NT2/D1 (cell line): Measurements from ENCODE around the gene SEL1L3.

Source experiments
- DNase-seq: peaks from one replicate; pipeline ENCODE4 v3.0.0-alpha.2; 2011; ENCODE audit warnings: low read depth, low spot score
- H3K27me3 ChIP-seq: 2 replicates; pipeline ENCODE4 v1.6.0; 2011; ENCODE audit warnings: mild to moderate bottlenecking; ENCODE audit not compliant: insufficient read length, insufficient read depth
- H3K36me3 ChIP-seq: 2 replicates; pipeline ENCODE4 v1.6.1; 2011; ENCODE audit warnings: mild to moderate bottlenecking, low read length, mixed read lengths; ENCODE audit not compliant: insufficient read depth, insufficient read length
- H3K4me1 ChIP-seq: 2 replicates; pipeline ENCODE4 v1.5.1; 2011; ENCODE audit not compliant: insufficient read depth, insufficient read length
- H3K4me3 ChIP-seq: 2 replicates; pipeline ENCODE4 v1.5.1; 2011; ENCODE audit warnings: low read depth; ENCODE audit not compliant: insufficient read length
- H3K9ac ChIP-seq: 2 replicates; pipeline ENCODE4 v1.6.0; 2011; ENCODE audit warnings: low read depth; ENCODE audit not compliant: insufficient read length
- H3K9me3 ChIP-seq: 2 replicates; pipeline ENCODE4 v1.5.1; 2011; ENCODE audit warnings: mild to moderate bottlenecking, low read length; ENCODE audit not compliant: insufficient read depth
- SUZ12 ChIP-seq: IDR thresholded peaks from 2 replicates; pipeline ENCODE4 v1.6.1; 2011; ENCODE audit not compliant: insufficient read length, insufficient read depth; ENCODE audit errors: extremely low read depth
- YY1 ChIP-seq: IDR thresholded peaks from 2 replicates; pipeline ENCODE4 v1.6.1; 2011; ENCODE audit not compliant: insufficient read length, insufficient read depth
- ZNF274 ChIP-seq: IDR thresholded peaks from 2 replicates; pipeline ENCODE4 v1.6.1; 2011; ENCODE audit warnings: mild to moderate bottlenecking, low read depth, low read length

SEL1L3 gene

DNA sequence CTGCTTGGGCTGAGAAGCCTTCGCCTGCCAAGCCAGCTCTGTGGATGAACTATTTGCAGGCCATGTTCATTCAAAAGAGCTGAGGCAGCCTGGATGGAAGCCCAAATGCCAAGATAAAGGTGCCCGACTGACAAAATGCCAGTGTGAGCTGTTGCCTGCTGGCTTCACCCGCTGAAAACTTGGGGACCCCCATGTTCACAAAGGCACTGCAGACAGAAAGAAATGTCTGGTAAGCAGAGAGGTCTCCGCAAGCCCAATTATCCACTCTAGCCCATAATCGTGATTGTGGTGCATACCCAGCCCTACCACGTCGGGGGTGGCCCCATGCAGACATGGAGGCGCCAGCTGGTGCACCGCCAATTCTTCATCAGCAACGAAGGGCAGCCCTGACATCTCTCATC, 38.2 kb upstream of the SEL1L3 start:
- Histone ChIP-seq H3K36me3 (no peaks in the 10 kb centered on the region), H3K4me3 (no peak overlapping the region), H3K9me3 (no peaks in the 10 kb centered on the region), H3K4me1 (no peaks in the 10 kb centered on the region), H3K9ac (no peak overlapping the region), H3K27me3 (no peaks in the 10 kb centered on the region)
- DNase-seq, result no peak
- TF ChIP-seq SUZ12 (no peak), YY1 (no peak), ZNF274 (no peak)

DNA sequence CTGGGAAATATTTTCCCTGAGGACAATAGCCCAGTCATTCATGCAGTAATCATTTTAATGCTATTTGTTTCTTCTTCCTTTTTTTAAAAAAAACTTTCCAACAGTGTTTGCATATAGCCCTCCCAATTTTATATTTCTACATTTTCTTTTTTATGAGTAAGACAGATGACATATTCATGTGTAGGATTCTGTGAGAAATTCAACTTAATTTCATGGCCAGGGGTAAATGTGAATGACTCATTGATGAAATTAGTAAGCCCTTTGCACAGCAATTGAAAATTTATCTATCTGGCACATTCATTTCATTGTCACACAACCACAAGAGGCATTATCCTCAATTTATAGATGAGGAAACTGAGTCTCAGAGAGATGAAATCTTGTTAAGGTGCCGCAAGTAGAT, 37.5 kb upstream of the SEL1L3 start:
- no peak for DNase-seq
- H3K4me3 ChIP-seq, result no peak overlapping the region
- TF ChIP-seq SUZ12 (no peak), ZNF274 (no peak), YY1 (no peak)

DNA sequence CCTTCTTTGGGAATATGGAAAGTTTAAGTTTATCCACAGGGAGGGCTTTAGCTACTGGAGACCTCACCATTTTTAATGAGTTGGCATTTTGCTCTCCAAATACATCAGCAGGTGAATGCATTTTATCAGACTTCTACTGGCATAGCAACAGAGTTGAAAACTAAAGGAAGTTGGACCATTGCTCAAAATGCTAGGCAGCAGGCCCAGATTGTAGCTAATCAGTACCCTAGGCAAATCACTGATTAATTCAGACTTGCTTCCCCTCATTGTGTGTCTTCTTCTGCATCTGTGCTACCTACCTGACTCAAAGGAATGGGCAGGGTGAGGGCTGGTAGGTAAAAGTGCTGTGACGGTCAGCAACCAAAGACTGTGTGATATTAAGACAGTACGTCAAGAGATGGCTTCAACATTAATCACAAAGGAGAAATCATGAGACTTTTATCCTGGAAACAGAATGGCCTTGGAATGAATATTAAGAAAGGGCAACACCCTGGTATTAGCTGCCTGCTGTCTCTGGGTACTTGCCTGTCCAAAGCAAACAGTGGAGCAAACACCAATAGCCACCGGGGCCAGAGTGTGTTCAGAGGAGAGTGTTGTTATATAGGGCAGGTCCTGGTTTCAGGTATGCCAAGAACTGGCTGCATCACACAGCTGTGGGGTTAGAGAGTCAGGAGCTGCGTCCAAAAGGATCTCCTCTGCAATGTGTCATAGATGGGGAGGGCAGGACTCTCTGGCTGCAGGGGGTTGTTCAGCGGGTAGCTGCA, 34.2 kb upstream of the SEL1L3 start:
- H3K9me3 ChIP-seq, result no peaks in the 10 kb centered on the region
- no peaks in the 10 kb centered on the region for H3K4me1 ChIP-seq
- DNase-seq, result no peak
- TF ChIP-seq SUZ12, result no peak
- TF ChIP-seq YY1, result no peak
- no peak for TF ChIP-seq ZNF274
- H3K36me3 ChIP-seq, result no peaks in the 10 kb centered on the region
- H3K27me3 ChIP-seq, result no peaks in the 10 kb centered on the region
- H3K9ac ChIP-seq, result no peak overlapping the region
- H3K4me3 ChIP-seq, result no peak overlapping the region

More for the DNA sequence above, 37.5 kb upstream of the SEL1L3 start:
- no peaks in the 10 kb centered on the region for H3K36me3 ChIP-seq
- no peaks in the 10 kb centered on the region for H3K27me3 ChIP-seq
- no peaks in the 10 kb centered on the region for H3K9me3 ChIP-seq
- H3K9ac ChIP-seq, result no peak overlapping the region
- H3K4me1 ChIP-seq, result no peaks in the 10 kb centered on the region

DNA sequence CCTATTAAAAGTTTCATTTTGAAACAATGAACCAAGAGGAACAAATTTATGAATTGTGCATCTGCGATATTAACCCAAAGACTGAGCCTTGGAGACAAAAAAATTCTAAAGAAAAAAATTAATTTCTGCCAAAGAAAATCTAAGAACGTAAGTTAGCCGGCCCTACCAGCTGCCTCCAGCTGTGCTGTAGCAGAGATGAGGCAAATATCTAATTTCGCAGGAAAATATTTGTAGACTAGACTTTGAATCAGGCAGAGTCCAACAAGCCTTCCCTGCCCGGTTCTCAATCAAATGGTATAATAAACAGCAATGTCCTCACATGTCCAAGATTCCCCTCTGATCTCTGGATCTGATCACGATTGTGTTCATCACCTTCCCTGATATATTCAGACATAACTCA, 30.0 kb upstream of the SEL1L3 start:
- no peak overlapping the region for H3K4me3 ChIP-seq
- TF ChIP-seq SUZ12, result no peak
- no peak for TF ChIP-seq ZNF274
- no peaks in the 10 kb centered on the region for H3K36me3 ChIP-seq
- no peaks in the 10 kb centered on the region for H3K9me3 ChIP-seq
- DNase-seq, result no peak
- no peak overlapping the region for H3K9ac ChIP-seq
- H3K27me3 ChIP-seq, result no peaks in the 10 kb centered on the region
- H3K4me1 ChIP-seq, result no peaks in the 10 kb centered on the region

DNA sequence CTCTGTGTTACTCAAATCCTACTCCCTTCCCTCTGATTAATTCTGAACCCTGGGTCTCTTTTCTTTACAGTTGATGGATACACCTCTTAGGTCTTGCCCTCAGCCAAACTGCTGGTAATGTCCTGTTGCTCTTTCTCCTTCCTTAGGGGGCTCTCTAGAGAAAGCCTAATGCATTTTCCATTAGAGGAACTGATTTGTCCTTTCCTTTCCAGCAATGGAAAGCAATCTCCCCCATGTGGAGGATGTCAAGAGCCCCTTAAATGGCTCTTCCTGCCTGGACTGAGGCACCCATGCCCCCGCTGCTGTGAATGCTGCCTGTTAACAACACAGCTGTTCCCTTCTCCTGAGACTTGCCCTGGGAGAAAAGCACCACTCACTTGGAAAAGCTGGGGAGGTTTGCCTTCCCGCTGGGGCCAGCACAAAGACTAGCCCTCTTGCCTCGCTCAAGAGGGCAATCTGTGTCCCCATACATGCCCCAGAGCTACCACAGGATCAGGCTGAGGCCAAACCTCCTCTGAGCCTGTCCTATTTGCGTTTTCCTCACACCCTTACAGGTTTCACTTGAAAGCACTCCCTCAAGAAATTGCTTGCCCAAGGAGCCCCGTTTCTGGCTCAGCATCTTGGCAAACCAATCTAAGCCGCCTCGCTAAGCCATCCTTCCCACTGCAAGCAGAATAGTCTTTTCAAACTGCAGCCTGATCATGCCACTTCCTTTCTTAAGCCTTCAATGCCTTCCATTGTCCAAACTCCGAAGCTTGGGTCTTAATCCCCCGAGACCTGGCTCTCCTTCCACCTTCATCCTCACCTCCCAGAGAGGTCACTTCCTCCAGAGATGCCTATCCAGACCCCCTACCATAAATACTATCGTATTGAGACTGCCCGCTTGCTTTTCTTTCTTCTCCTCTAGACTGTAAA, 28.0 kb upstream of the SEL1L3 start:
- Histone ChIP-seq H3K4me1 (no peaks in the 10 kb centered on the region), H3K27me3 (no peaks in the 10 kb centered on the region), H3K9ac (no peak overlapping the region), H3K36me3 (no peaks in the 10 kb centered on the region), H3K4me3 (no peak overlapping the region), H3K9me3 (no peaks in the 10 kb centered on the region)
- TF ChIP-seq YY1 (no peak), ZNF274 (no peak), SUZ12 (no peak)
- peak; percentile 46 for DNase-seq

DNA sequence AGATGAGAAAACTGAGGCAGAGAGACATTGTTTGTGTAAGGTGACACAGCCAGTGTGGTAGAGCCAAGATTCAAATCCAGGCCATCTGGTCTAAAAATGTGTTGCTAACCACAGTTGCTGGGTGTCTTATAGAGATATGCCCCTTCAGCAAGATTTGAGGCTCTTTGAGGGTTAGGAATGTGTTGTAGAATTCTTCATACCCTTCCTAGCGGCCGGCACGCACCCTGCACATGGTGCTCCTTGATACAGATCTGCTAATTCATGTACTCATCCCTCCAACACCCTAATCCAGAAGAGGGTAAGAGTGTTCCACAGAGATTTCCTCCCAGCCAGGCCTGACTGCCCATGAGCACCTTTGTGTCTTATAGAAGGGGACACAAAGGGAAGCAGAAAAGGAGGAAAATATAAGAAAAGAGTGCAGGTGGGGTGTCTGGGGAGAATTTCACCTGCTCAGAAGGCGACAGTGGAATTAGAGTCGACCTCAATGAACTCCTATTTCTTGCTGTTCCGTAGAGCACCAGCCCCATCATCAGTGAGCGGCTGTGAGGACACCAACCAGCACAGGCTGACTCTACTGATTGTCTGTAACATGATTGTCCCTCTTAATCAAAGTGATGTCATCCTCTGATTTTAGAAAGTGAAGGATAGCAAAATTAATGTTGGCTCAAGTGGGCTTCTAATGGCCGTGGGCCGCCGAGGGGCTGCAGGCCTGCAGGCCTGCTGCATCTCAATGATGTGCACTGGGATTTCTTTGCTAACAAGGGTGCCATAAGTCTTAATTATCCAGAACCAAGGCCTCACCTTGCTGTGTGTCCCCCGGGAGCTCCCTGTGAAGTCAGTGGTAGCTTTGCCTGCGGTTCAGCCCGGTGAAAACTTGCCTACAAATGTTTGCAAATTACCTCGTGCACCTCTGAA, 27.1 kb upstream of the SEL1L3 start:
- H3K9me3 ChIP-seq, result no peaks in the 10 kb centered on the region
- H3K4me3 ChIP-seq, result no peak overlapping the region
- no peak overlapping the region for H3K9ac ChIP-seq
- no peak for DNase-seq
- TF ChIP-seq SUZ12 (no peak), YY1 (no peak), ZNF274 (no peak)
- no peaks in the 10 kb centered on the region for H3K4me1 ChIP-seq
- no peaks in the 10 kb centered on the region for H3K36me3 ChIP-seq
- no peaks in the 10 kb centered on the region for H3K27me3 ChIP-seq

DNA sequence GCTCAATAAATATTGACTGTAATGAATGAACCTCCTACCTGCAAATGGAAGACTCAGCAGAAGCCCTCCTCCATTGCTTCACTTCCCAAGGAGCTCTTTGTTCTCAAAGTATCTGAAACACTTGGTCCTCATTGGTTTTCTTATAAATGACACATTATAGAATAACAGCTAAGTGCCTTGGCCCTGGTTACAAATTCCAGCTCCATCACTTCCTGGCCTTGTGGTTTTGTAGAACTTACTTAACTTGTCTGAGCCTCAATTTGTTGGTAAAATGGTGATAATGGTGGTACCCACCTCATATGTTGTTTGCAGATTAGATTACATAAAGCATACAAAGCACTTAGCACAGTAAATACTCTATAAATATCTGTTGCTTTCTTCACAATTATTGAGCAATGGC, 26.0 kb upstream of the SEL1L3 start:
- DNase-seq, result no peak
- no peaks in the 10 kb centered on the region for H3K27me3 ChIP-seq
- TF ChIP-seq YY1 (no peak), ZNF274 (no peak), SUZ12 (no peak)
- no peak overlapping the region for H3K9ac ChIP-seq
- H3K4me1 ChIP-seq, result no peaks in the 10 kb centered on the region
- H3K4me3 ChIP-seq, result no peak overlapping the region
- no peaks in the 10 kb centered on the region for H3K9me3 ChIP-seq
- H3K36me3 ChIP-seq, result no peaks in the 10 kb centered on the region
